Ishikawa (cell line): ENCODE measurements around the gene SLC48A1.

Experiments
- CREB1 ChIP-seq: IDR thresholded peaks from 2 replicates; pipeline ENCODE4 v1.6.1; 2012; ENCODE audit warnings: low read depth
- EP300 ChIP-seq: IDR thresholded peaks from 2 replicates; pipeline ENCODE4 v1.6.1; 2012; ENCODE audit warnings: borderline replicate concordance
- RAD21 ChIP-seq: IDR thresholded peaks from 2 replicates; pipeline ENCODE4 v1.6.1; 2012; ENCODE audit warnings: low read depth
- REST ChIP-seq: IDR thresholded peaks from 2 replicates; pipeline ENCODE4 v1.6.1; 2012; ENCODE audit warnings: low read depth, mild to moderate bottlenecking
- TAF1 ChIP-seq: IDR thresholded peaks from 2 replicates; pipeline ENCODE4 v1.6.1; 2012; ENCODE audit warnings: low read depth, mild to moderate bottlenecking
- USF1 ChIP-seq: IDR thresholded peaks from 2 replicates; pipeline ENCODE4 v1.6.1; 2012

GRCh38 chr12:47804171-47804570 is 31.1 kb downstream of the SLC48A1 start:
- TF ChIP-seq CREB1 = no peak
- TF ChIP-seq RAD21 = no peak
- TF ChIP-seq REST = no peak
- TF ChIP-seq EP300 = no peak
- no peak for TF ChIP-seq TAF1
- TF ChIP-seq USF1 = no peak
